Stimulated activated CD4-positive, alpha-beta T cell treated with anti-CD3 and anti-CD28 coated beads, Interleukin-2, amount 100 ng/mL, for 48 hours (primary cell): ENCODE measurements around the gene SLFN12.
A peak's percentile ranks its signal among the peaks of the same experiment; 100 is the strongest.
"Not testable (repeated sequence)": the region's sequence is repeated elsewhere in the genome, so short reads cannot be mapped to it uniquely, and the experiment has no call there.

Experiments
- DNase-seq, 2 donors: peaks; one replicate each; pipeline ENCODE4 v3.0.0-alpha.2; 2020

SLFN12 gene

DNA sequence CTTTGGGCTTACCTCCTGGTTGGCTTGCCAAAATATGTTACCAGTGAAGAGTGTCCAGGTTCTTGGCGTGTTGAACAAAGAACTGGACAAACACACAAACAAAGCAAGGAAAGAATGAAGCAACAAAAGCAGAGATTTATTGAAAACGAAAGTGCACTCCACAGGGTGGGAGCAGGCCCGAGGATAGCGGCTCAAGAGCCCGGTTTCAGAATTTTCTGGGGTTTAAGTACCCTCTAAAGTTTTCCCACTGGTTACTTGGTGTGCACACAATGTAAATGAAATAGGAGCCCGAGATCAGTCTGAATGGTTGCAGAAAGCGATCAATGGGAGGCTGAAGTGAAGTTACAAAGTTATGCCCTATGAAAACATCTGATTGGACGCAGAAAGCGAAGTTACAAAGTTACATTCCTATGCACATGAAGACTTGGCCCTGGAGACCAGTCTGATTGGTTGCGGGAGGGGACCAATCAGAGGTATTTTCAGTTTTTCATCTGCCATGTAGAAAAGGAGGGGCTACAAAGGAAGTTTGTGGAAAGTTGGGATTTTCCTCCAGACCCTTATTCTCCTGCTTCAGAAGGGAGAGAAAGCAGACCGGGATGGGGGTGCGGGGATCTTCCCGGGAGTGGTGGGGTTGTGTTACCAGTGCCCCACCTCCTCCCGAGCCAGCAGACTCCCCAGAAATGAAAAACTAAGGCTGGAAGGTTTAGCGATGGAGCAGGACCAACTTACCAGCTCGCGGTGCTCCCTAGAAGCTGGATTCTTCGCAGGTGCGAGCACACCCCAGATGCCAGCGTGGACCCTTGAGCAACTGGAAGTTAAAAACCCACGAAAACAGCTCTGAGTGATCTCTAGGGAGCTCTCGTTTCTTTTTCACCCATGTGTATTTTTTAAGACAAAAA, at the start of gene SLFN12:
SLFN12 (minus strand) TSS at position 325 of the 899 bp plus-strand sequence. CDS start 9,472 bp downstream, outside the sequence.
- DNase-seq: peak in 1 of 2 donors; percentile 28

DNA sequence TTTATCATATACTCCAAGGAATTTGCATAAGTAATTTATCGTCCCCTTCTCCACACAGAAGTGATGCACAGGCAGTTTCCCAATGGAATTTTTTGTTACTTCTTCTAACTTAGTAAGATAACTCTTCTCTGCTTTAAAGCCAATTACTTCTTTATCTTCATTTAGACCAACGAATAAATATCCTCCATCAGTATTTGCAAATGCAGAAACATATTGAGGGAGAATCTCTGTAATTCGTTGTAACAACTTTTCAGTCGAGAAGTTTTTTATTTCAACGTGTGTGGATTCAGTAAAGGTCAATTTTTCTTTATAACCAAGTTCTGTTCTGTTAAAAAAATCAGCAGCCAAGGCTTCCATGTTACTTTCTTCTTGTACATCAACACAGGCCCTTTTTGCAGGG, 47.0 kb upstream of the SLFN12 start:
- no peak for DNase-seq

DNA sequence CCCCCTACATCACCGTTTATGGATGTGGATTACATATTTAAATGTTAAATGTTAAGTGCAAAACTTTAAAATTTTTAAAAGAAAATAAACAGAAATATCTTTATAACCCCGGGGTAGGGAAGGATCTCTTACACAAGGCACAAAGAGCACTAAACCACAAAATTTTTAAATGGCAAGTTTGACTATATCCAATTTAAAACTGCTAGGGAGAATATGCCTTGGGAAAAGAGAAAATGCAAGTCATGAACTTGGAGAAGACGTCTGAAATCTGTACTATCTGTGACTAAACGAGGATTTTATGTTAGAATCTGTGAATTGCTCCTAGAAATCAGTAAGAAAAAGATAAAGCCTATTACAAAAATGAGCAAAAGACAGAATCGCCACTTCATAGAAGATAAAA, 44.9 kb upstream of the SLFN12 start:
- DNase-seq: no peak

- DNase-seq: no peak
Measured at GRCh38 chr17:35476283-35476820, 44.1 kb upstream of the SLFN12 start.

GRCh38 chr17:35468475-35468874, 36.2 kb upstream of the SLFN12 start:
- DNase-seq: no peak

- DNase-seq: no peak
Measured at GRCh38 chr17:35467824-35468223, 35.5 kb upstream of the SLFN12 start.

DNA sequence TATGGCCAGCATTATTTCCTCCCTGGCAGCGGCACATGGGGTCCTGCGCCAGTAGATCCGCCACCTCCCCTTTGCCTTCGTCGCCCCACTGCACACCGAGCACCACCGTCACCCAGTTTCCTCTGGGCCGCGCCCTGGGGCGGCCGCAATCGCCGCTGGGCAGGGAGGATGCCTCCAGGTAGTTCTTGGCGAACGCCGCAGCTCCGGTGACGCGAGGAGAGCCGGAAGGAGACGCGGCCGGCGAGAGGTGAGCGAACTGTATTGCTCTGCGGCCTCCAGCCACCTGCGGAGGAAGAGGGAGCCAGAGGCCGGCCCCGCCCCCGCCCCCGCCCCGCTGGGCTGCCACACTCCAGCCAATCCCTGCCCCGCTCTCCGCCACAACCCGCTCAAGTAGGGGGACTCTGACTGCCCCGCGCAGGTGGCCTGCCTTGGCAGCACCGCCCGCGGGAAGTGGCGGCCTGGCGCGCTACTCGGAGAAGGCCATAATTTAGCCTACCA, 28.1 kb upstream of the SLFN12 start:
- DNase-seq: peak; percentile 22 to 24

GRCh38 chr17:35454035-35454434, 21.7 kb upstream of the SLFN12 start:
- DNase-seq: not testable (repeated sequence)

- no peak for DNase-seq
Measured at GRCh38 chr17:35453171-35453570, 20.9 kb upstream of the SLFN12 start.

- DNase-seq: no peak
Measured at GRCh38 chr17:35449371-35449931, 17.2 kb upstream of the SLFN12 start.

DNA sequence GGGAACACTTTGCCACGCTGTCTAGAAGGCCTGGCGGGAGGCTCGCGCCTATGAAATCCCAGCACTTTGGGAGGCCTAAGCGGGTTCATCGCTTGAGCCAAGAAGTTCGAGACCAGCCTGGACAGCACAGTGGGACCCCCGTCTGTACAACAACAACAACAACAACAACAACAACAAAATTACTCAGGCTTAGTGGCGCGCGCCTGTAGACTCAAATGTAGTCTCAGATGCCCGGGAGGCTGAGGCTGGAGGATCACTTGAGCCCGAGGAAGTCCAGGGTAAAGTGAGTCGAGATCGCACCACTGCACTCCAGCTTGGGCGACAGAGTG, 16.6 kb upstream of the SLFN12 start:
- DNase-seq: no peak

- DNase-seq: peak; percentile 87 to 88
Measured at GRCh38 chr17:35448214-35448898, 16.1 kb upstream of the SLFN12 start, which contains the start of gene SLFN13. Gene SLFN13 (minus strand): TSS chr17:35448766. CDS start chr17:35445680, 3,086 bp downstream.

DNA sequence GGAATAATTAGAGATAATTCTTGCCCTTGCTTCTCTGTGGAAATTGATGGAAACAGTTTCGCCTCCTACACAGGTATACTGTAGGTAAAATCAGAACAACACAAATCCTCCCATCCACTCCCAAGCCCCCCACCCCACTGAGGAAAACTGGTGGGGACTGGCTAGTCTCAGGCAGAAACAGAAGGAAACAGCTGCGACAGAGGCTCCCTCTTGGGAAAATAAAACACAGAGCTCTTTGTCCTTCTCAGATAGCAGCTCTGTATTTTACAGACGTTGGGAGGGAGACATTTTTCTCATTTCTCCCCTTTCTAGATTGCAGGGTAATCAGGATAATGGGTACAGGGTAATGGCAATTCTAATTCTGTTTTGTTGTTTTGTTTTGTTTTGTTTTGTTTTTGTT, 15.2 kb upstream of the SLFN12 start:
- DNase-seq: no peak

- no peak for DNase-seq
Measured at GRCh38 chr17:35438433-35438832, 6.1 kb upstream of the SLFN12 start.

DNA sequence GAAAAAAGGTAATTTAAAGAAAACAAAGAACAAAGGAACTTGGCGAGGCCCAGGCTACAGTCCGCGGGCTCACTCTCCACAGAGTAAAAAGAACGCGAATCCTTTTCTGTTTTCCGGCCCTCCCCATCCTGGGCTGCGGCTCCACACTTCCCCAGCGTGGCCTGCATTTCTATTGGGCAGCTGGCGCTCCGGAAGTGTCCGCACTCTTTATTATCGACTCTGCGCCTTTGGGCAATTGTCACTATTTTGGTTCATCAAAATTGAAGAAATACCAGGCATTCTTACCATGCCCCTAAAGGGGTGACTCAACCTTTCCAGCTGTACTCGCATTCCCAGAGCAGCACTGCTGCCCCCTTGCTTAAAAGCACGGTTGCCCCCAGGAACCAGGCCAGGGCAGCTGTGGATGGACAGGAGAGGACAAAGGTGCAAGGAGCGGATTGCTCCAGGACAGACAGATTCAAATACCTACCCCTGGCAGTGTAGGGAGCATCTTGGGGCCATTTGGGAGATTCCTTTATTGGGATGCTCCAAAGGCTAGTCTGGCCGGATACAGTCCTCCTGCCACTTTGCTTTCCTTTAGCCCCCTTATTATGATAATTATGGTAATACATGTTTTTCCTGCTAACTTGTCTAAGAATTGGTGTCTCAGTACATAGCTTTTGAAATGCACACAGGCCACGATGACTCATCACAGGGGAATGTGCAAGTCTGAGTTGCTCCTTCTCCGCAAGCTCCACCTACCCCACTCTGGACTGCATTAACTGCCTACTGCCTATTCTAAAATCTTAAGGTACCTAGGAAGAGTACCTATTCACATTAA, 985 bp upstream of the SLFN12 start:
- peak; percentile 56 to 58 for DNase-seq

DNA sequence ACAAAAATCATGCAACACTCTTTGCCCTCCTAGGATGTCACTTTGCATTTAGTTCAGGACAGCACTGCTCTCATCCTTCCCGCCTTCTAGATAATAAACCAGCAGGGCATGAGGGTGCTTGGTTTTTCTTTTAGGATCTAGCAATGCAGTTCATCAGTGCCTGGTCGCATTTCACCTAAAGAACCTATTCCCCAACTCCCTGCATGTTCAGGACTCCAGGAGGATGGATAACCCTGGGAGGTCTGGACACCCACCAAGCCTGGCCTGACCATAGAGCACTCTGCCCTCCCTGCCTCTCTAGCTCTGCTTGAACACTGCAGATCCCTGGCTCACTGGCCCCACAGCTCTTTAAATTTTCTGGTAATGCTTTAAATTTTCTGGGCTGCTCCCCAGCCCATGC, 2.6 kb downstream of the SLFN12 start:
- DNase-seq: no peak

DNA sequence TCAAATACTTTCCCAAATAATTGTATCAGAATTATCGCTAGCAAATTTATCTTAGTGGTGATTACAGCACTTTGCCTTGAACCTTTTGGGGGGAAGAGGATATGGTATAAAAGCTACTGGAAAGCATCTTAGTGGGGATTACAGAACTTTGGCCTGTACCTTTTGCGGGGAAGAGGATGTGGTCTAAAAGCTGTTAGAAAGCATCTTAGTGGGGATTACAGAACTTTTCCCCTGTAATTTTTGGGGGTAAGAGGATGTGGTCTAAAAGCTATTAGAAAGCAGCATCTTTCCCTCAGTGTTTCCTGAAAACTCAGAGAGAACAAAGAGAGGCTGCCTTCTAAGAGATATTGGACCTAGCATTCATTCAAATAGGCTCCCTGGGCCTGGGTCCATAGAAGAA, 4.1 kb downstream of the SLFN12 start:
- no peak for DNase-seq

DNA sequence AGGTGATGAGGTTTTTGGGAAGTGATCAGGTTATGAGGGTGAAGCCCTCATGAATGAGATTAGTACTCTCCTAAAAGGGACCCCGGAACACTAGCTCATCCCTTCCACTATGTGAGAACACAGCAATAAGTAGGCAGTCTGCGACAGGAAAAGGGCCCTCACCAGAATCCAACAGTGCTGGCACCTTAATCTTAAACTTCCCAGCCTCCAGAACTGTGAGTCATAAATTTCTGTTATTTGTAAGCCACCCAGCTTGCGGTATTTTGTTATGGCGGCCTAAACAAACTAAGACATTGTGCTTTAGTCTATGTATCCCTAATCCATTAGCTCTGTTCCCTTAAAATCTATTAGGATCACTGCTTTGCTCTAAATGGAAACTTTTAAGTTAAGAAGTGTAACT, 8.5 kb downstream of the SLFN12 start:
- no peak for DNase-seq

- DNase-seq: not testable (repeated sequence)
Measured at GRCh38 chr17:35421069-35421468, 11.2 kb downstream of the SLFN12 start.

GRCh38 chr17:35416659-35417058, 15.6 kb downstream of the SLFN12 start:
- DNase-seq: no peak

GRCh38 chr17:35414707-35415106, 17.6 kb downstream of the SLFN12 start:
- not testable (repeated sequence) for DNase-seq

DNA sequence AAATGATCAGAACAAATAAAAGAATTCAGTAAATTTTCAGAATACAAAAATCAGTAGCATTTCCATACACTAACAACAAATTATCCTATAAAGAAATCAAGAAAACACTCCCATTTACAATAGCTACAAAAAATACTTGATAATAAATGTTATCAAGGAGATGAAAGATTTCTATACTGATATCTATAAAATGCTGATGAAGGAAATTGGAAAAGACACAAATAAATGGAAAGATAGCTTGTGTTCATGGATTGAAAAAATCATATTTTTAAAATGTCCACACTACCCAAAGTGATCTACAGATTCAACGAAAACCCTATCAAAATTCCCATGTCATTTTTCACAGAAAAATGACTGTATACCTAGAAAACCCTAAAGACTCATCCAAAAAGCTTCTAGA, 18.1 kb downstream of the SLFN12 start:
- DNase-seq: no peak
